ENCODE data around the gene CNKSR3.

The CNKSR3 gene

DNA sequence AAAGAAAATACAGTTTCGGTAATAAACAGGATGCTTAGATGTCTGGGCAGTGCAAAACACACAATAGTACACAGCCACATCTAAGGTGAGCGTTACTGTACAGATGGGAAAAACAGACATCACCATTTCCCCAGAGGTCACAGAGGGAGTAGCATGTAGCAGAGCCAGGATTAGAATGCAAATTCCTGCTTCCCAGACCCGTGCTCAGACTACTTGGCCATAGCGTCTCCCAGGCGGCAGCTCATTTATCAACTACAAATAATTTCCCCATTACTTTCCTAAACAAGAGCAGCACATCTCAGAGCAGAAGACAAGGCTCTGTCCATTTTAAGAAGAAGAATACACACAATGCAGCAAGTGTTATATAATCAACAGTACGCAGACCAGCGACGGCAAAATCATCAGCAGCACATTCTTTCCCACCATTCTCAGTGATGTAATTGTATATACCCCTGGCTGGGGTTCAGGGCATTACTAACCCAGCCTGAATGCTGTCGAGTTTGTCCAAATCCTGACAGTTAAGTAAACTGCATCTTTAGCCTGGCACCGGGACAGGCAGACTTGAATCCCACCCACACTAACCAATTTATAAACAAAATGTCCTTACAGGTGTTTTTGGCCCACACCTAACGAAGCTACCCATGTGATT, 61.9 kb downstream of the CNKSR3 start:
- no peak for DNase-seq

DNA sequence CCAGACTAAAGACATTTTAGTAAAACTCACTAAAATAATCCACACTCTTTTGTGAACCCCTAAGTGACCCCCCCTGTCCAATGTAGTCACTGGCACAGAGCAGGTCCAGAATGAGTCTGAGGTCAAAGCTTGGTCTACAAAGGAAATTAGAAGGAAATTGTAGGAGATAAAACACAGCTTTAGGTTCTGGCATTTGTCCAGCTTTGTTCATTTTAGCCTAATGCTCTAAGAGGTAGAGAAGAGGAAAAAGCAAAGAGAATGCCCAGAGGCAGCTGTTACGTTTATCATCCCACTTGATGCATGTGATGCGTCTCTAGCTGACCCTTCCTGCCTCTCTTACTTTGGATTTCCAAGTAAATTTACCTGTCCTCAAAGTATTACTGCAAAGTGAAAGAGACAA, 62.5 kb downstream of the CNKSR3 start:
- DNase-seq = no peak

DNA sequence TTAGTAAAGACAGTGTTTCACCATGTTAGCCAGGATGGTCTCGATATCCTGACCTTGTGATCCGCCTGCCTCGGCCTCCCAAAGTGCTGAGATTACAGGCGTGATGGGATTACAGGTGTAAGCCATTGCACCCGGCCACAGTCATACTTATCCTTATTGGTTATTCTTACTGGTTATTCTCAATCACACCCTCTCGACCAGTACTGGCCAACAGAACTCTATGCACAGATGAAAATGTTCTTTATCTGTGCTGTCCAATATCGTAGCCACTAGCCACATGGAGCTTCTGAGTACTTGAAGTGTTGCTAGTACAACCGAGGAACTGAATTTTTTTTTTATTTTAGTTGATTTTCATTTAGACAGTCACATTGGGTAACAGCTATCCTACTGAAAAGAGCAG, 63.5 kb downstream of the CNKSR3 start:
- DNase-seq = no peak

DNA sequence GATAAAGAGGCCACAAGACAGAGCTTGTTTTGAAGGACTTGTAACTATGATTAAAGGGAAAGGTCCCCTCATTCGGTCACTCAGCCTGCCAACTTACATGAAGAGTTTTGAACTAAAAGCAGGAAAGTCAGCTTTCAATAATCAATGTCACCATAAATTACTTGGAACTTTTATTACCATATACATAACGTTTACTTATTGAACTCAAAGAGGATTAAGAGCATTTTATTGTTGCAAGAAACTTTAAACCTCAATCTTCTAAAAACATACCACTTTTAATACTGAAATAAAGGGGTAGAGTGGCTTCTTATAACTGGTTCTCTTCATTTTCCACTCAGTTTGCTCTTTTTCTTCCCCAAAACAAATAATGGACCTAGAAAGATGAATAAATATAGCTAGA, 65.1 kb downstream of the CNKSR3 start:
- no peak for DNase-seq

DNA sequence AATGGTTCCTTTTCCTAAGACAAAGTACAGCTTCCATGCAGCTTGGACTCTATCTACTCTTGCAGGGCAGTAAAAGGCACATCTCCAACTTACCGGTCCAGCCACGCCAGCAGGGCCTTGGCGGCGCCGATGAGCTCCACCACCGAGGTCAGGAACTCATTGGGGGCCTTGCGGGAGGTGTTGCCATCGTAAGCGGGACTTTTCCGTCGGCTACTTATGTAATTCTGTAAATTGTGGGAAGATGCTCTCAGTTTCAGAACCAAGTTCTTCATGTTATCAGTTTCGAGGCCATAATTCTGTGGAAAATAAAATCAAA, 68.5 kb downstream of the CNKSR3 start:
- DNase-seq = no peak

DNA sequence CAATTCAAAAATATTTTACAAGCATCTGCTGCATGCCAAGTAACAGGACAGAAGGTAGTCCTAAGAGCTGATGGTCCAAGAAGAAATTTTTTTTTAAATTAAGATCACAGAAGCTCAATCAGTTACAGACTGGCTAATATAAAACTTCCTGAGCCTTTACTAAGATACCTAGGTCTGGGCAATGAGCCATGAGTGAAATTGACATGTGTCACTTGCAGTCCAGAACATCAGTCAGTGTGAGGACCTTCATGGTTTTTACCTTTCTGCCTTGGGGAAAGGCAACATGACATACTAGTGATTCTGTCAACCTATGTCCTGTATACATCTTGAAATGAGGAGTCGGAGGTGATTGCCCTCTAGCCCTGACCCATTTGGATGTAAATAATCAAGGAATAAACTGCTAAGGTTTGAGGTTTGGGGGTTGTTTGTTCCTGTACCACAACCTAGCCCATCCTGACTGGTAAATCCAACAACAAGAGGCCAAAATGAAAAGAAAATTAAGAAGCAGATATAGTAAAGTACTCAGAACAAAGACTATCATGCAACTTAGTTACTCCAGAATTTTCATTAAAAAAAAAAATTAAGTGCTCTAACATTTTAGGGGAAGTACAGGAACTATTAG, 70.0 kb downstream of the CNKSR3 start:
- no peak for DNase-seq

DNA sequence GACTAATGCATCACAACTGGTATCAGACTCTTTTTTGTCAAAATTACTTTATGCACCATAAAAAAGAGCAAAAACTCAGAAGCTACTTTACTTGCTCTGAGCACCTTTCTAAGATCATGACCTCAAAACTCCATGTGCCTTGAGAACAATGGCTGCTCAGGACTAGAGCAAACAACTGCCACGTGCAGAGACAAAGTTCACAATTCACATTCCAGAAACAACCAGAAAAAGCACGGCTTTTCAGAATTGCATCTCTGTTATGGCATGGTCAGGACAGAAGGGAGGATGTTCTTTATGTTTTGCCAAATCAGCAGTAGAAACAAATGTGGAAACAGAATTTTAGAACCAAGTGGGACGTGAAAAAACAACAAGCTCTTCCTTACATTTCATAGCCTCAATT, 70.5 kb downstream of the CNKSR3 start:
- no peak for DNase-seq

DNA sequence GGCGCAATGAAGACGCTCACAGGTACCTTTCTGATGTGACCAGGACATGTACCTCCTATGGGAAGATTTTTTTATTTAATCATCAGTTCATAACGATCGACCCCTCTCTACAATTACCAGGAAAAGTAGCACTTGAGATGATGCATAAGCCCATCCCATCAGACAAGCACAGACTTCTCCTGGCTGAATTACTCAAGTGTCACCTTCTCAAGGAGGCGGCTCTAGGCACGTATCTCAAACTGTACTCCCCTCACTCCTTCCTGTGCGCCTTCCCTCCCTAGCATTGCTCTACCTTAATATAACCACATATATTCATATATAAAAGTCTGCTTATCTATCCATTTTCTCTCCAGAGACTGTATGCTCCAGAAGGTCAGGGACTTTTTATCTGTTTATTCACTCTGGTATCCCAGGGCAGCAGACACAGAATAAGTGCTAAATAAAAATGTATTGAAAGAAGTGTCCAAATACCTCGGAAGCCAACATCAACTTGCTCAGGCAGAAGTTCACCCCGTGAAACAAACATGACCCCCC, 71.5 kb downstream of the CNKSR3 start:
- DNase-seq = no peak

DNA sequence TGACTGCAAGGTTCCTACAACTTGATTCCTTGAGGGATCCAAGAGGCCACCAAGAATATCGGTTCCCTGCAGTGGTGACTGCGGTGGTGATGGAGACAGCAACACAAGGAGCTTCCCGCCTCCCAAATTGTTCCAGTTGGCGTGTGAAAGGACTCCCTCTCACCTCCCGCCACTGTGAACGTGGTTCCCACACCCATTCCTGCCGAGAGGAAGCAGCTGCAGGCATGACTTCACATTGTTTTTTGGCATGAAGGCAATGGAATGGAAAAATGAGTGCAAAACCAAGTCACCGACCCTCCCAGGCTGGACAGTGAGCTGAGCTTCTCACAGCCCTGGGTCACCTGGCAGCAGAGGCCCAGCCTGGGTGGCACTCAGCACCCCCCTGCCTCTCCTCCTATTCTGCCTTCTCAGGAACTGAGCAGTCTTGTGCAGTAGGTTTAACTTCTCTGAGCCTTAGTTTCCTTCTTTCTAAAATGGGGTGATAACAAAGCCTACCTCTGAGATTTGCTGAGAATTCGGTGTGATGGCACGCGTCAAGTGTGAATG, 75.0 kb downstream of the CNKSR3 start:
- no peak for DNase-seq

DNA sequence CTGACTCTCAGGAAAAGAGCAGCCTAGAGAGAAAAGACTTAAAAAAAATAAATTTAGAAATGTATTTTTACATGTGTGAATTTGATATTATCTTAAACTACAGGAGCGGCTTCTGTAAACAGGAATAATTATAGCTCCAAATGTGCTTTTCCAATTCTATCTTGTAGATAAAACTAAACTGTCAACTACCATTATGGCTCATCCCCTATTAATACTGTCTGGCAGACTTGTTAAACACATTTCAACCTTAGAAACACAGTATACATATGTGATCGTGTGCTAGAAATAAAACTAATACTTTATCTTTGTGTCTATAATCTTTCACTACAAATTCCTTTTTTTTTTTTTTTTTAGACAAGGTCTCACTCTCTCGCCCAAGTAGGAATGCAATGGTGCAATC, 75.8 kb downstream of the CNKSR3 start:
- no peak for DNase-seq

DNA sequence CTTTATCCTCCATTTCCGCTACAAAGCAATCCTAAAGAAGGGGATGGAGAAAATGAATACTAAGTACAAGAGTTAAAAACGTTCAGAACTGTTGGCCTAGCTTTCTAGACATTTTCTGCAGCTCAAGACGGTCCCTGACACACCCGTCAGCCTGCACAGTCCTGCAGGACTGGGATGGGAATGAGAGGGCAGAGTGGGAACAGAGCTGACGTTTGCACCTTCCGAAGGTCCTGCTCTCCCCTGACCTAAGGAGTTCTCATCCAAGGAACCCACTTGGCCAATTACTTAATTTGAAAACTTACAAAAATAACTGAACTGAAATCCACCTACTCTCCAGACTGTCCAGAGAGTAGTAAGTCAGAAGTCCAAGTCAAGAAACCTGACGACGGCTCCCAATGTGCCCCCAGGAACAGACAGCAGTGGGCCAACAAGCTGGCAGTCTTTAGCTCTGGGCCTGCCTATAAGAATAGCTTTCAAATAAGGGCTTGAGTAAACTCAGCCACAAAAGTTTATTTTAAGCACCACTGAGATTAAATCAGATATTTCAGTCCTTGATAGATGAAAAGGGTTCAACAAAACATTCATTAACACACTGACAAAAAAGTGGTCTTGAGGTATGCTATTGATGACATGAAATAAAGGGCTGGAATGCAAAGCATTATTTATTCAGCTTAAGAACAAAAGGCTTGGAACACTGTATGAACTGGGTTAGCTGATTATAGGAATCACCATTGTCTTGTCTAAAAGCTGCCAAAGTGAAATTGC, 76.8 kb downstream of the CNKSR3 start:
- DNase-seq = no peak

DNA sequence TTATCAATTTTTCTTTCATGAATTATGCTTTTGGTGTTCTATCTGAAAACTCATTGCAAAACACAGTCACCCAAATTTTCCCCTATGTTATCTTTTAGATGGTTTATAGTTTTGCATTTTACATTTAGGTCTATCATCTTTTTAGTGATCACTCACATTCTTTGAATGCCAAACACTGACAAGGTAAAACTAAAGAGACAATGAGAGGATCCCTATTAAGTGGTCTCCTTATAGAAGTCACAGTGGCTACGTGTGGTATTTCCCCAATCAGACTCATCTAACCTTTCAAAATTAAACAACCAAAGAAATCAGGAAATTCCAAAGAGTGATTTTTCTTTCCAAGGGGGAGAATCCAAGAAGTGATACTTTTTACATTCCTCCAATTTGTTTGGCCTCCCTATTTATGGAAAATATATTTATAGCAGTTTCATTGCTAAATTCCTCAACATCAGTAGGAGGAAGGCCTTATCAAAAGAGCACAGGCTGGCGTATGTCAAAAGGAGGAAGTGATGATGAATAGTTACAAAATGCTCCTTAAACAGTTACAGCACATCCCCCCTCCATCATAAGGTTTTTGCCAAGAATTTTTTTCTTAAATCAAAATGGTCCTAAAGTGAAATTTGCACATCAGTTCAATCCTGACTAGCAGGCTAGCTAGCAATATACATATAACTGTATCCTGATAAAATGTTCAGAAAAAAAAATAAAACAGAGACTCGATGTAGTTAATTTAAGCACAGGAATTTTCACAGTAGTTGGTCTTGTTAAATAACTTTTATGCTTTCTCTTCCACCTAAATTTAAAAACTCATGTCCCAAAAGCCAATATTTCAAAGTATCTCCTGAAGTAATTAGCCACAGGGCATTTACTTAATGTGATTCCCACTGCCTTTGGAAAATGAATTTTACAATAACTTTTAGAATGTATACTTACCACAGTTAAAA, 77.7 kb downstream of the CNKSR3 start:
- no peak for DNase-seq

DNA sequence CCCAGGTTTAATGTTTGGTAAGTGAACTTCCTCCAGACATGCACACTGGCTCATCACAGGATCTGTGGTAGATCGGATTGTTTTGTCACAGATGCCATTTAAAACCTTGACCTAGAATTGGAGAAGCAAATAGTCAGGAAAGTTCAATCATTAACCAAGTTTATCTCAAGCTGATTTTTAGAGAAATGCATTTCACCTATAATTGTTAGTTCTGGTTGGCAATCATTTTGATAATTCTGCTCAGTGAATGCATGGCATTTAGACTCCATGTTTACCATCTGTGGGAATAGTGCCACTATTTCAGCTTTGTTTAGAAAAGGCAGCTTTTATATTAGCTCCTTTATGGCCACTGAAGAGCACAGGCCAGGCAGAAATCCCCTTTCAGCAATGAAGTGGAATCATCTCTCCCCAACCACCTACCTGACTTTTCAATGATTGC, 80.0 kb downstream of the CNKSR3 start:
- no peak for DNase-seq

DNA sequence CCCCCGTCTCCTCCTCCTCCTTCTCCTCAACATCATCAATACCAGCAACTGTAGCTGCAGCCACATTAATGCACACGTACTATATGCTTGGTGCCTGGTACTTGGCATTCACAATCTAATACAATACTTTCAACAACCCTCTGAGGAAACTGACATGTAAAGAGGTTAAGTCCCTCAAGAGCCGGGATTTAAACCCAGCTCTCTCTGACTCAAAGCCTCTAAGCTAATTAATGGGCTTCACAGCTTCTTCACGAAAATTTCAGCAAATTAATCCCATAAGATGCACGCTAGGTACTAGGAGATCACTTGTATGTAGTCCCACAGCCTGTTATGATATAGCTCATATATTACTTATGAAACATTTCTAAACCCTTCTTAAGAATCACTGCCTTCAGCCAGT, 80.8 kb downstream of the CNKSR3 start:
- no peak for DNase-seq

DNA sequence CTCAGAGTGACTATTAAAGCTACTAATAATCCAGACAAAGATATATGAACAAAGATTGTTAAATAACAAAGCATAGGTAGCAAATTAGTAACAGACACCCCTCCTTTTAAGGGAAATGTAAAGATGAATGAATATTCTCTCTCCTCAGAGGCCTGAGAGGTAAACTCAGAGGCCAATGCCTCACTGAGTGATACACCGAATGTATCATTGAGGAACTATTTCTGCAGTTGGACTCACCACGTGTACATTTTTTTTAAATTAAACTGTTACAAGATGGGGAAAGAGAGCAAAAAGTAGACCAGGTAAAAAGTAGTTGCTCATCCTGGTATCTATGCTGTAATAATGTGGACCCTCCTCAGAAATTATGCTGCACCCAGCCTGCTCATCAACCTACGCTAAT, 81.6 kb downstream of the CNKSR3 start:
- no peak for DNase-seq

DNA sequence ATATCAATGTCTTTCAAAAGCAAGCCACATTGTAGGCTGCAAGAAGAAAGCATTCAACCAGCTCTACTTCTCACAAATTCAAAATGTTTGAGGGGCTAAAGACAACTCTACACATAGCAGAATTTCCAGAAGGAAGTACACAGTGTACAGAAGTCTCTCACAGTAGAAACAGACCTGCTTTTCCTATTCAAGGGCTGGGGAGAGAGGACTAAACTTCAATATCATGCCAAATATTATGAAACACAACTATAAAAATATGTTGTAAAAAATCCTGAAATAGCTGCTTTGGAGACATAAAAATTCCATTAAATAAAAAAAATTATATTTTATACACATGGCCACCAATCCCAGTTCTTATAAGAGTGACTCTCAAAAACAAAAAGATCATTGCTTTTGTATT, 83.0 kb downstream of the CNKSR3 start:
- no peak for DNase-seq

DNA sequence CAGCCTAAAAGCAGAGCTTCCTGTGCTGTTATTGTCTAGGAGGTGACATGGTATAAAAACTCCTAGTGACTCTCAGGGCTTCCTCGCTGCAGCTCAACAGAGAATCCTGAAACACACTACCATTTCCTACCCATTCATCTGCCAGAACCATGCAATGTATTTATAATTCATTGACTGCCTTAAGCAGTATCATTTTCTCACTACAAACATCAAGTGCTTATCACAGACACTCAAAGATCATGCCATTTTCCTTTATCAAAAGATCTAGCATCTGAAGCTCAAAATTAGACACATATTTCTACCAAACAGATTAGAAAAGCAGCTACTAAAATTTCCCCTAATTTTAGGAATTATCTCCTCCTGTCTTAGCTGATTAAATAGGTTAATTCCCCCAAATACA, 83.5 kb downstream of the CNKSR3 start:
- DNase-seq = no peak

DNA sequence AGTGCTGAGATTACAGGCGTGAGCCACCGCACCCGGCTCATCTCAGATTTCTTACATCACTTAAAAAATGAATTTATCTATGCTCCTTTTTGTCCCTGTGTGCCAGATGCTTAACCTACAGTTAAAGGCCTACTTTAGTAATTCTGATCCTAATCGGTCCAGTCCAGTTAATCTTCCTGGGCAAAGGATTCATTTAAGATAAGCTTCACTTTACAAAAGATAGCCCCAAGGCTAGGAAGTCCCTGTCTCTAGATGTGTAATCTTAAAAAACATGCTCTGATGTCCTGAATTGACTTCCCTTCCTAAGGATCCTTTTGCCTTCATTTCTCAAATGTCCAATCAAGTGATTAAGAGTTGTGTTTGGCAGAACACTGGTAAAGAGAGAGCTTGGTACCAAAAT, 85.5 kb downstream of the CNKSR3 start:
- DNase-seq = no peak

DNA sequence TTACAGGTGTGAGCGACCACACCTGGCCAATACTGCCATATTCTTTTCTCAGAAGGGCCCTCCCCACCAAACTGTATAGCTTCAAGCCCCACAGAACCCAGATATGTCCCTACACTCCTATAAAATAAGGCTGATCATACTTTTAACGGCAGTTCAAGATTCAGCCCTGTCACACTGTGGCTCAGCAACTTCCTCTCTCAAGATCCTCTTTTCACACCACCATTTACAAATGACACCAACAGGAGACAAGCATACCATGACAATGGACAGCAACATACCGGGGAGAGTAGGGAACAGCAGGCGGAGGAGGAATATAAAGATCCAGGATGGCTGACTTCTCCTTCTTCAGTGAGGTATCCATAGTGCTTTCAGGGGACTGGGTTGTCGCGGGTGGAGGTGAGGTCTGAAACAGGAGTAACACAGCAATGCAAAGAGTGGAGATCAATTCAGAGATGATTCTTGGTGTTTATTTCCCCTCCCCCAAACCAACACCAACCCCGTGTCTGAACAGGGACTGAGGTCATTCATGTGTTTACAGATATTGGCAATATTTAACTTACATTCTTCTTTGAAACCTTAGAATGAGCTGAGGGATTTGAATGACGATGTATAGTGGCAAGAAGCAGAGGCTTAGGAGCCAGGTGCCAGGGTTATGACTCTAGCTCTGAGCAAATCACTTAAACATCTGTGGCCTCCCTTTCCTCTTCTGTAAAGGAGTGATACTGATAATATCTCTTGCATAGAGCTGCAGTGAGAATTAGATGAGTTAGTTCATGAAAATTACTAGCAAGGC, 96.3 kb downstream of the CNKSR3 start:
- DNase-seq = no peak

DNA sequence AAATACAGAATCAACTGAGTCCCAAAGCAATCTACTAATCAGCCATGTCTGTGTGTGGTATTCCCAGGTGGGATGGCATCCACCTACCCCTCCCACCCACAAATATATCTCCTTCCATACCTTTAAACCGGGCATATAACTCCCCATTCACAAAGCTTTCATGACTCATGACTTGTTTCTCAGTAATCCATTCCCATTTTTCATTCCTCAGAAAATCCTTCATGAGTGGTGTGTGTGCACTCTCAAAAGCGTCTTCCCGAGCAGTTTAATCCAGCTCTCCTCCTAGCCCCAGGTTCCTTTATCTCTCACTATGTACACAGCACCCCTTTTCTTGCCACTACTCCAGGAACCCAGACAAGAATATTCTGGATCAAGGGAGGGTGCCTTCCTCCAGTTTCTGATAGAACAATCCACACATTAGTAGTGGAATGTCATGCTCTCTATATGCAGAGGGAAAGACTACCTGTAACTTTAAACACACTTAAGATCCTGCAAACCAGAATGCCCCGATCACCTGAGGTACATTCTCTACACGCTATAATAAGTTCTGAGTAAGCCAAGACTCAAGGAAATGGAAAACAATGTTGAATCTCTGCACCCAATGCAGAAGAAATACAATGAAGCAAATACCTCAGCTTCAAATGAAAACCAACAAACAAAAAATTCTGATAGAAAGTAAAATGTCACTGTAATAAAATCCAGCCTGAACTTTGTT, 98.2 kb downstream of the CNKSR3 start:
- no peak for DNase-seq

DNA sequence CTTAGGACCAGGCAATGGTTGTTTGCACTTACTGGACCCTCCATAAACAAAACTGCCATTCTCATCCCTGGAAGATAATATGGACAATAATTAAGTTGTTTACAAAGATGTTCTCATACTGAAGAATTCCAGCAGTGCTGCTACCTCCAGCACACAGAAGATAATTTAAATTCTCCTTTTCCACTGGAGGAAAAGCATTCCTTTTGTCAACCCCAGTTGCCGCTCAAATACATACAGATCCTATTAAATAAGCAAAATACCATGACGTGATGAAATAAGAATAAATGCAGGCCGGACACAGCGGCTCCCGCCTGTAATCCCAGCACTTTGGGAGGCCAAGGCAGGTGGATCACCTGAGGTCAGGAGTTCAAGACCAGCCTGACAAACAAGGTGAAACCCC, 99.4 kb downstream of the CNKSR3 start:
- DNase-seq = no peak

Data from stimulated activated CD4-positive, alpha-beta T cell treated with anti-CD3 and anti-CD28 coated beads, Interleukin-1b, Interleukin-23, amount 100 ng/mL, for 48 hours (primary cell).